DOHH2 (cell line): ENCODE data around the gene SLC2A3.

Source experiments
- EZH2phosphoT487 ChIP-seq: fragments of 200-600 bp; sonication (generic); IDR thresholded peaks from 2 replicates; pipeline ENCODE4 v1.6.1; 2017; ENCODE audit warnings: borderline replicate concordance, mild to moderate bottlenecking, antibody characterized with exemption, low read length, moderate library complexity, mixed read lengths
- TF ChIP-seq, protein P1 (sequence below): fragments of 200-600 bp; sonication (generic); IDR thresholded peaks from one replicate; pipeline ENCODE4 v1.5.1; 2014; ENCODE audit warnings: antibody characterized with exemption, mild to moderate bottlenecking, low read depth, low read length; ENCODE audit not compliant: poor library complexity, severe bottlenecking

DNA sequence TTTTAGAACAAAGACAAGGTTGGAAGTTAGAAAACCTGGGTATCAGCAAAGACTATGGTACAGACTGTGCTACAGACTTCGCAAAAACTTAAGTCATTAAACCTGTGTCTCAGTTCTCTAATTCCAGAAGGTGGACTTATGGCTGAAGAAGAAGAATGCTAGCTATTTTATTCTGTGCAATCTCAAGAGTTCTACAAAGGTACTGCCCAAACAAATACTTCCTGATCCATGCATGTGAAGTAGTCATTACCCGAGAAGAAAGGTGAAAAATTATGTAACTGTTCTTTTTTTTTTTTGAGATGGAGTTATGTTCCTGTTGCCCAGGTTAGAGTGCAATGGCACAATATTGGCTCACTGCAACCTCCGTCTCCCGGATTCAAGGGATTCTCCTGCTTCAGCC, 45.5 kb upstream of the SLC2A3 start:
- TF ChIP-seq, protein P1, sequence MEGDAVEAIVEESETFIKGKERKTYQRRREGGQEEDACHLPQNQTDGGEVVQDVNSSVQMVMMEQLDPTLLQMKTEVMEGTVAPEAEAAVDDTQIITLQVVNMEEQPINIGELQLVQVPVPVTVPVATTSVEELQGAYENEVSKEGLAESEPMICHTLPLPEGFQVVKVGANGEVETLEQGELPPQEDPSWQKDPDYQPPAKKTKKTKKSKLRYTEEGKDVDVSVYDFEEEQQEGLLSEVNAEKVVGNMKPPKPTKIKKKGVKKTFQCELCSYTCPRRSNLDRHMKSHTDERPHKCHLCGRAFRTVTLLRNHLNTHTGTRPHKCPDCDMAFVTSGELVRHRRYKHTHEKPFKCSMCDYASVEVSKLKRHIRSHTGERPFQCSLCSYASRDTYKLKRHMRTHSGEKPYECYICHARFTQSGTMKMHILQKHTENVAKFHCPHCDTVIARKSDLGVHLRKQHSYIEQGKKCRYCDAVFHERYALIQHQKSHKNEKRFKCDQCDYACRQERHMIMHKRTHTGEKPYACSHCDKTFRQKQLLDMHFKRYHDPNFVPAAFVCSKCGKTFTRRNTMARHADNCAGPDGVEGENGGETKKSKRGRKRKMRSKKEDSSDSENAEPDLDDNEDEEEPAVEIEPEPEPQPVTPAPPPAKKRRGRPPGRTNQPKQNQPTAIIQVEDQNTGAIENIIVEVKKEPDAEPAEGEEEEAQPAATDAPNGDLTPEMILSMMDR, result no peak
- no peak for TF ChIP-seq EZH2phosphoT487
